K562 treated with DMSO at 1 percent for 12 hours (cell line): Measurements from ENCODE around the gene HOXC6. TPM values are rescaled to one million over a fixed set of nuclear protein-coding genes. Genes with fewer than 3 reads are reported as not detected.

Source experiments
- total RNA-seq: library from RNA; unstranded; fragments of 300-600 nt; gene quantifications from 2 replicates; pipeline ENCODE4 v1.2.3, GENCODE V29; 2022; ENCODE audit not compliant: insufficient read depth

HOXC6 gene
- 5.0 and 5.1 TPM in 2 replicates for total RNA-seq

DNA sequence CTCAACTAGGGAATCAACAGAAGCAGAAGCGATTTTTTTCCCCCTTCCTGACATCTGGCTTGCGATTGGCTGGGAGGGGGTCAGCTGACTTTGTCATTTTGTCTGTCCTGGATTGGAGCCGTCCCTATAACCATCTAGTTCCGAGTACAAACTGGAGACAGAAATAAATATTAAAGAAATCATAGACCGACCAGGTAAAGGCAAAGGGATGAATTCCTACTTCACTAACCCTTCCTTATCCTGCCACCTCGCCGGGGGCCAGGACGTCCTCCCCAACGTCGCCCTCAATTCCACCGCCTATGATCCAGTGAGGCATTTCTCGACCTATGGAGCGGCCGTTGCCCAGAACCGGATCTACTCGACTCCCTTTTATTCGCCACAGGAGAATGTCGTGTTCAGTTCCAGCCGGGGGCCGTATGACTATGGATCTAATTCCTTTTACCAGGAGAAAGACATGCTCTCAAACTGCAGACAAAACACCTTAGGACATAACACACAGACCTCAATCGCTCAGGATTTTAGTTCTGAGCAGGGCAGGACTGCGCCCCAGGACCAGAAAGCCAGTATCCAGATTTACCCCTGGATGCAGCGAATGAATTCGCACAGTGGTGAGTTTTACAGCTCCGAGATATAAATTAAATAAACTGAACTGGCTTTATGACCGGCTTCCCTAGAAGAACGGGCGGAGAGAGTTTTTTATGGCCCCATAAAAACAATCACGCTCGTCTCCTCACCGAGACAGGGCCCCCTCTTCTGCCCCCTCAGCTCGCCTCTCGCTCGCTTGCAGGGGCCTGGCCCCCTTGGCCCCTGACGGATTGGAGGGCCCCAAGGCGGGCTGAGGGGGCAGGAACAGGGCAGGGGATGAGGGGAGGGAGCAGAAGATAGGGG, at the start of gene HOXC6:
Gene HOXC6, plus strand, starts transcription at position 127 of the 888 bp plus-strand sequence. Its CDS starts 82 bp downstream, at position 209.

DNA sequence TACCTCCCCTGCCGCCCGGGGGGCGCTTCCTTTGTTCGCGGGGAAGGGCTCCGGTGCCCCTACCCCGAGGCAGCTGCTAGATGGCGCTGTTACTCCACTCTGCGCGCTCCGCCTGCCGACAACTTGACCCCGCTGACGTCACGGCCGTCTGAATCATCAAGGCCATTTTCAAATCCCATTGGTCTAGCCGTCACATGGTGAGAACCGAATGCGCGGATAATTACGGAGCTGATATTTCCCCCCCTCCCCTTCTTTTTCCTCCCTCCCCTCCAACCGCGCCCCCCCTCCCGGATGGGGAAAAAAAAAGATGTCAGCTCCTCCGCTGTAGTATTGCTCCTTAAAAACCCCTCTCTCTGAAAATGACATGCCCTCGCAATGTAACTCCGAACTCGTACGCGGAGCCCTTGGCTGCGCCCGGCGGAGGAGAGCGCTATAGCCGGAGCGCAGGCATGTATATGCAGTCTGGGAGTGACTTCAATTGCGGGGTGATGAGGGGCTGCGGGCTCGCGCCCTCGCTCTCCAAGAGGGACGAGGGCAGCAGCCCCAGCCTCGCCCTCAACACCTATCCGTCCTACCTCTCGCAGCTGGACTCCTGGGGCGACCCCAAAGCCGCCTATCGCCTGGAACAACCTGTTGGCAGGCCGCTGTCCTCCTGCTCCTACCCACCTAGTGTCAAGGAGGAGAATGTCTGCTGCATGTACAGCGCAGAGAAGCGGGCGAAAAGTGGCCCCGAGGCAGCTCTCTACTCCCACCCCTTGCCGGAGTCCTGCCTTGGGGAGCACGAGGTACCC, 43.1 kb upstream of the HOXC6 start, which contains the start of gene HOXC10:
Gene HOXC10, plus strand, starts transcription at position 246 of the 791 bp plus-strand sequence. Its CDS starts 114 bp downstream, at position 360.

GRCh38 chr12:54000116-54001114, 27.8 kb upstream of the HOXC6 start, which contains the start of gene HOXC9:
TSS of gene HOXC9 (plus strand) at chr12:54000161. CDS start at chr12:54000189, 28 bp downstream.

DNA sequence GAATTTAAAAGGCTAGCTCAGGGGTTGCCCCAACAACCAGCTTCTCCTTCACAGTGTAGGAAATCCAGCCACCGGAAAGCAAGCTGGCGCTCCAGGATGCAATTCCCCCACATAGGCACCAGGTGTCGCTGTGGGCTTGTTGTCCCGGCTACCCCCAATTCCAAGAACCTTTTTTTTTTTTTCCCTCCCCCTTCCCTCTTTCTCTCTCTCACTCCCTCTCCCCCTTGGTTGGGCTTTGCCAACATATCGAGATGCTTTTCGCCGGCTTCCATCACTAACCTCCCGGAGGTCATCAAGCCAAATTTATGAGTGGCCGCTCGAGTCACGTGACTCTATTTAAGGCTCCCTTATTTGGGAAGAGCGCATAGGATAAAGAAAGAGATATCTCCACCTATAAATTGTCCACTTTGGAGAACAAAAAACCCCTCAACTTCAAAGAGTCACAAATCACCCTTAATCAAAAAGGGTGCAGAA, 4.4 kb downstream of the HOXC6 start, which contains the start of gene HOXC5:
Gene HOXC5, plus strand, starts transcription at position 424 of the 474 bp plus-strand sequence. CDS start 73 bp downstream, outside the sequence.

GRCh38 chr12:54053751-54054741, 25.8 kb downstream of the HOXC6 start, which contains the start of gene HOXC4:
TSS of gene HOXC4 (plus strand) at chr12:54053835. CDS start at chr12:54053923, 88 bp downstream.

Other genes starting within 250 kb of the HOXC6 start
- 0.78 and 2.1 TPM in 2 replicates for gene HOXC13, start 89.6 kb upstream of the HOXC6 start, total RNA-seq
- gene HOXC12, start 73.5 kb upstream of the HOXC6 start, total RNA-seq: 0.64 and 0.77 TPM in 2 replicates
- gene HOXC11, start 55.3 kb upstream of the HOXC6 start, total RNA-seq: not detected in 2 replicates
- gene HOTAIR, start 53.5 kb upstream of the HOXC6 start, total RNA-seq: not detected in 2 replicates
- gene HOXC10, start 43.3 kb upstream of the HOXC6 start, total RNA-seq: not detected in 2 replicates
- gene HOXC9, start 28.3 kb upstream of the HOXC6 start, total RNA-seq: 16.3 and 22.1 TPM in 2 replicates
- gene HOXC8, start 19.5 kb upstream of the HOXC6 start, total RNA-seq: 0.35 and 0.45 TPM in 2 replicates
- gene HOXC5, start 4.6 kb downstream of the HOXC6 start, total RNA-seq: not detected in 2 replicates
- 1.1 TPM in 1 of 2 replicates, not detected in the other for gene HOXC4, start 25.4 kb downstream of the HOXC6 start, total RNA-seq
- gene SMUG1, start 160.5 kb downstream of the HOXC6 start, total RNA-seq: 33.0 and 42.8 TPM in 2 replicates